ENCODE results near the gene ZFX. TPM values are rescaled to one million over a fixed set of nuclear protein-coding genes. Genes with fewer than 3 reads are reported as not detected.

ZFX gene
- total RNA-seq, 1 experiment from 2014 or later, result 29.9 TPM

GRCh38 chrX:24243692-24244091, 94.2 kb downstream of the ZFX start:
- DNase-seq (ENCODE audit: low read depth in 1 of 2, low spot score in 2 of 2), result no peak
- Histone ChIP-seq H3K36me3 (no peaks in the 10 kb centered on the region), H3K9me3 (replicated peaks) (no peaks in the 10 kb centered on the region), H3K4me1 (replicated peaks) (no peaks in the 10 kb centered on the region), H3K27ac (no peak overlapping the region), H3K4me3 (no peak overlapping the region), H3K27me3 (replicated peaks) (no peaks in the 10 kb centered on the region)

- no peak overlapping the region for H3K4me3 ChIP-seq
- peak in 1 of 2 experiments; percentile 21 for DNase-seq (ENCODE audit: low read depth in 1 of 2, low spot score in 2 of 2)
- no peaks in the 10 kb centered on the region for H3K4me1 ChIP-seq (replicated peaks)
- H3K27ac ChIP-seq, result no peak overlapping the region
- H3K27me3 ChIP-seq (replicated peaks), result no peaks in the 10 kb centered on the region
- H3K36me3 ChIP-seq, result no peaks in the 10 kb centered on the region
- H3K9me3 ChIP-seq (replicated peaks), result no peaks in the 10 kb centered on the region
These were observed 95.7 kb downstream of the ZFX start for GRCh38 chrX:24245202-24245601.

GRCh38 chrX:24248042-24248441, 98.5 kb downstream of the ZFX start:
- H3K9me3 ChIP-seq (replicated peaks), result no peaks in the 10 kb centered on the region
- no peaks in the 10 kb centered on the region for H3K36me3 ChIP-seq
- H3K27ac ChIP-seq, result no peak overlapping the region
- H3K4me1 ChIP-seq (replicated peaks), result no peaks in the 10 kb centered on the region
- no peak overlapping the region for H3K4me3 ChIP-seq
- no peak for DNase-seq (ENCODE audit: low read depth in 1 of 2, low spot score in 2 of 2)
- no peaks in the 10 kb centered on the region for H3K27me3 ChIP-seq (replicated peaks)

GRCh38 chrX:24253030-24253429, 103.5 kb downstream of the ZFX start:
- no peaks in the 10 kb centered on the region for H3K27me3 ChIP-seq (replicated peaks)

GRCh38 chrX:24253469-24253868, 103.9 kb downstream of the ZFX start:
- no peaks in the 10 kb centered on the region for H3K36me3 ChIP-seq
- DNase-seq (ENCODE audit: low read depth in 1 of 2, low spot score in 2 of 2), result no peak
- no peaks in the 10 kb centered on the region for H3K27me3 ChIP-seq (replicated peaks)
- H3K4me1 ChIP-seq (replicated peaks), result no peaks in the 10 kb centered on the region
- H3K9me3 ChIP-seq (replicated peaks), result no peaks in the 10 kb centered on the region
- H3K27ac ChIP-seq, result no peak overlapping the region
- H3K4me3 ChIP-seq, result no peak overlapping the region

More at GRCh38 chrX:24253030-24253429, 103.5 kb downstream of the ZFX start:
- H3K4me3 ChIP-seq, result no peak overlapping the region
- no peaks in the 10 kb centered on the region for H3K9me3 ChIP-seq (replicated peaks)
- H3K4me1 ChIP-seq (replicated peaks), result no peaks in the 10 kb centered on the region
- no peaks in the 10 kb centered on the region for H3K36me3 ChIP-seq
- no peak for DNase-seq (ENCODE audit: low read depth in 1 of 2, low spot score in 2 of 2)
- H3K27ac ChIP-seq, result no peak overlapping the region

GRCh38 chrX:24257011-24257410, 107.5 kb downstream of the ZFX start:
- Histone ChIP-seq H3K27ac (no peak overlapping the region), H3K36me3 (no peaks in the 10 kb centered on the region), H3K4me3 (no peak overlapping the region), H3K9me3 (replicated peaks) (no peaks in the 10 kb centered on the region), H3K4me1 (replicated peaks) (no peaks in the 10 kb centered on the region), H3K27me3 (replicated peaks) (no peaks in the 10 kb centered on the region)
- no peak for DNase-seq (ENCODE audit: low read depth in 1 of 2, low spot score in 2 of 2)

- Histone ChIP-seq H3K4me3 (no peak overlapping the region), H3K4me1 (replicated peaks) (no peaks in the 10 kb centered on the region; the same call in 1 of the 2 replicates), H3K27me3 (replicated peaks) (no peaks in the 10 kb centered on the region), H3K36me3 (no peaks in the 10 kb centered on the region), H3K27ac (no peak overlapping the region), H3K9me3 (replicated peaks) (no peaks in the 10 kb centered on the region)
- DNase-seq (ENCODE audit: low read depth in 1 of 2, low spot score in 2 of 2), result peak; percentile 7 to 42
These were observed 110.2 kb downstream of the ZFX start for GRCh38 chrX:24259544-24260240.

- Histone ChIP-seq H3K4me3 (no peak overlapping the region), H3K9me3 (replicated peaks) (no peaks in the 10 kb centered on the region), H3K27ac (no peak overlapping the region), H3K27me3 (replicated peaks) (no peaks in the 10 kb centered on the region), H3K36me3 (no peaks in the 10 kb centered on the region), H3K4me1 (replicated peaks) (no peaks in the 10 kb centered on the region; the same call in 1 of the 2 replicates)
- DNase-seq (ENCODE audit: low read depth in 1 of 2, low spot score in 2 of 2), result no peak
These were observed 111.5 kb downstream of the ZFX start for GRCh38 chrX:24260842-24261550.

GRCh38 chrX:24262309-24262708, 112.8 kb downstream of the ZFX start:
- no peaks in the 10 kb centered on the region for H3K27me3 ChIP-seq (replicated peaks)
- H3K4me3 ChIP-seq, result no peak overlapping the region
- H3K9me3 ChIP-seq (replicated peaks), result no peaks in the 10 kb centered on the region
- H3K27ac ChIP-seq, result no peak overlapping the region
- DNase-seq (ENCODE audit: low read depth in 1 of 2, low spot score in 2 of 2), result no peak
- no peaks in the 10 kb centered on the region for H3K36me3 ChIP-seq
- H3K4me1 ChIP-seq (replicated peaks), result no peaks in the 10 kb centered on the region; the same call in 1 of the 2 replicates

GRCh38 chrX:24264383-24264782, 114.9 kb downstream of the ZFX start:
- no peak overlapping the region for H3K4me3 ChIP-seq
- H3K9me3 ChIP-seq (replicated peaks), result no peaks in the 10 kb centered on the region
- no peaks in the 10 kb centered on the region for H3K36me3 ChIP-seq
- no peaks in the 10 kb centered on the region for H3K27me3 ChIP-seq (replicated peaks)
- no peak overlapping the region for H3K27ac ChIP-seq
- DNase-seq (ENCODE audit: low read depth in 1 of 2, low spot score in 2 of 2), result no peak
- no peaks in the 10 kb centered on the region; the same call in 1 of the 2 replicates for H3K4me1 ChIP-seq (replicated peaks)

Other genes with a start within 250 kb of the ZFX start
- gene APOO, start 241.8 kb upstream of the ZFX start, total RNA-seq (2014; rRNA removed; shearing (Covaris generic)), result 28.0 and 39.4 TPM in 2 replicates
- not detected in 2 replicates for gene CXorf58, start 241.7 kb upstream of the ZFX start, total RNA-seq (2014; rRNA removed; shearing (Covaris generic))
- gene KLHL15, start 122.5 kb upstream of the ZFX start, total RNA-seq (2014; rRNA removed; shearing (Covaris generic)), result 9.4 and 12.8 TPM in 2 replicates
- 100 and 162 TPM in 2 replicates for gene EIF2S3, start 94.8 kb upstream of the ZFX start, total RNA-seq (2014; rRNA removed; shearing (Covaris generic))
- gene SUPT20HL2, start 164.3 kb downstream of the ZFX start, total RNA-seq (2014; rRNA removed; shearing (Covaris generic)), result not detected in 2 replicates
- gene SUPT20HL1, start 210.9 kb downstream of the ZFX start, total RNA-seq (2014; rRNA removed; shearing (Covaris generic)), result not detected in 2 replicates

Measured in SJSA1 (cell line).